ENCODE measurements around the gene CCDC97.

The CCDC97 gene

GRCh38 chr19:41298348-41298964 is 11.5 kb upstream of the CCDC97 start:
- DNase-seq (ENCODE audit: low spot score) = no peak

GRCh38 chr19:41299046-41299754 is 10.8 kb upstream of the CCDC97 start:
- no peak for DNase-seq (ENCODE audit: low spot score)

GRCh38 chr19:41299755-41300089 is 10.2 kb upstream of the CCDC97 start:
- no peak for DNase-seq (ENCODE audit: low spot score)

- DNase-seq (ENCODE audit: low spot score) = no peak
These were observed 9.4 kb upstream of the CCDC97 start for GRCh38 chr19:41300555-41300954.

- no peak for DNase-seq (ENCODE audit: low spot score)
These were observed 7.2 kb upstream of the CCDC97 start for GRCh38 chr19:41302624-41303351.

- no peak for DNase-seq (ENCODE audit: low spot score)
These were observed 6.0 kb upstream of the CCDC97 start for GRCh38 chr19:41303954-41304353.

- no peak for DNase-seq (ENCODE audit: low spot score)
These were observed 5.1 kb upstream of the CCDC97 start for GRCh38 chr19:41304706-41305483.

GRCh38 chr19:41305927-41306793 is 3.8 kb upstream of the CCDC97 start:
- DNase-seq (ENCODE audit: low spot score) = no peak

- no peak for DNase-seq (ENCODE audit: low spot score)
These were observed 2.7 kb upstream of the CCDC97 start for GRCh38 chr19:41307090-41307875.

- no peak for DNase-seq (ENCODE audit: low spot score)
These were observed 2.0 kb upstream of the CCDC97 start for GRCh38 chr19:41307954-41308449.

- peak; percentile 92 for DNase-seq (ENCODE audit: low spot score)
These were observed 1.4 kb upstream of the CCDC97 start for GRCh38 chr19:41308450-41309179.

GRCh38 chr19:41309180-41310032 is 566 bp upstream of the CCDC97 start:
- DNase-seq (ENCODE audit: low spot score) = peak; percentile 41

- DNase-seq (ENCODE audit: low spot score) = no peak
These were observed 1.1 kb downstream of the CCDC97 start for GRCh38 chr19:41311072-41311471.

GRCh38 chr19:41311613-41312012 is 1.6 kb downstream of the CCDC97 start:
- no peak for DNase-seq (ENCODE audit: low spot score)

- DNase-seq (ENCODE audit: low spot score) = no peak
These were observed 6.4 kb downstream of the CCDC97 start for GRCh38 chr19:41316306-41316920.

- no peak for DNase-seq (ENCODE audit: low spot score)
These were observed 8.9 kb downstream of the CCDC97 start for GRCh38 chr19:41318696-41319499.

- no peak for DNase-seq (ENCODE audit: low spot score)
These were observed 9.7 kb downstream of the CCDC97 start for GRCh38 chr19:41319500-41320184.
